Measurements from ENCODE around the gene ADAMTS17. TPM values are rescaled to one million over a fixed set of nuclear protein-coding genes. Genes with fewer than 3 reads are reported as not detected.

ADAMTS17 gene
- total and polyA plus RNA-seq, 8 donors = 4.2 to 16.4 (median 10.8) TPM

DNA sequence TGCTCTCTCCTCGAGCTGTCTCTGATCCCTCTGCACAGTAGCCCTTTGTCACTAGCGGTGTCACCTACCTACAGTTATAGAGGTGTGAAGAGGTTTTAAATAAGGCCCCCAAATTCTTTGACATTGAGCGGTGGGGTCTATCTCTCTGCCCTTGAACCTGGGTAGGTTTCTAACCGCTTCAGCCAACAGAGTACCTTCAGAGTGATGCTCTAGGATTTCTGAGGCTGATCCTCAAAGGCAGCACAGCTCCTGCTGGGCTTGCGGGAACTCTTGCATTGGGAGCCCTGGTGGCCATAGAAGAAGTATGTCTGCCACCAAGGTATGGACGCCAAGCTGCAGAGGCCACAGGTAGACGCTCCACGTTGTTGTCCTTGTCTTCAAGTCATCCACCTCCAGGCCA lies 35.7 kb downstream of the ADAMTS17 start:
- Histone ChIP-seq H3K9me3 (no peaks in the 10 kb centered on the region), H3K27me3 (no peaks in the 10 kb centered on the region), H3K4me1 (no peaks in the 10 kb centered on the region), H3K36me3 (no peaks in the 10 kb centered on the region), H3K27ac (no peak overlapping the region), H3K4me3 (no peak overlapping the region)
- TF ChIP-seq, protein P1, sequence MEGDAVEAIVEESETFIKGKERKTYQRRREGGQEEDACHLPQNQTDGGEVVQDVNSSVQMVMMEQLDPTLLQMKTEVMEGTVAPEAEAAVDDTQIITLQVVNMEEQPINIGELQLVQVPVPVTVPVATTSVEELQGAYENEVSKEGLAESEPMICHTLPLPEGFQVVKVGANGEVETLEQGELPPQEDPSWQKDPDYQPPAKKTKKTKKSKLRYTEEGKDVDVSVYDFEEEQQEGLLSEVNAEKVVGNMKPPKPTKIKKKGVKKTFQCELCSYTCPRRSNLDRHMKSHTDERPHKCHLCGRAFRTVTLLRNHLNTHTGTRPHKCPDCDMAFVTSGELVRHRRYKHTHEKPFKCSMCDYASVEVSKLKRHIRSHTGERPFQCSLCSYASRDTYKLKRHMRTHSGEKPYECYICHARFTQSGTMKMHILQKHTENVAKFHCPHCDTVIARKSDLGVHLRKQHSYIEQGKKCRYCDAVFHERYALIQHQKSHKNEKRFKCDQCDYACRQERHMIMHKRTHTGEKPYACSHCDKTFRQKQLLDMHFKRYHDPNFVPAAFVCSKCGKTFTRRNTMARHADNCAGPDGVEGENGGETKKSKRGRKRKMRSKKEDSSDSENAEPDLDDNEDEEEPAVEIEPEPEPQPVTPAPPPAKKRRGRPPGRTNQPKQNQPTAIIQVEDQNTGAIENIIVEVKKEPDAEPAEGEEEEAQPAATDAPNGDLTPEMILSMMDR (IDR thresholded peaks at IDR 0.05) = no peak
- intact Hi-C loops (cut with DNase I) = no loop called here
- no peak for DNase-seq
- WGBS, 2 donors = 96 to 98% methylated on average over 8 of the region's 8 CpGs
- no peak for ATAC-seq
- FAIRE-seq = no peak

DNA sequence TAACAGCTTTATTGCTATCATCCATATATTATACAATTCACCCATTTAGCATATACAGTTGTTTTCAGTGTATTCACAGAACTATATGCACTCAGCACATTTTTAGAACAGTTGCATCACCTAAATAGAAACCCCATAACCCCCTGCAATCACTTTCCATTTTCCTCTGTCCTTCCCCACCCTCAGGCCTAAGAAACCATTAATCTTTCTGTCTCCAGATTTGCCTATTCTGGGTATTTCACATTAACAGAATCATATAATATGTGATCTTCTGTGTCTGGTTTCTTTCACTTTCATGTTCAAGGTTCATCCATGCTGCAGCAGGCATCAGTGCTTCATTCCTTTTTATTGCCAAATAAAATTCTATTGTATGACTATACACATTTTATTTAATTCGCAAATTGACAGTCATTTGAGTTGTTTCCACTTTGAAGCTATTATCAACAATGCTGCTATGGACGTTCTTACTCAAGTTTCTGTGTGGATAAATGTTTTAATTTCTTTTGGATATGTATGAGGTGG lies 39.8 kb downstream of the ADAMTS17 start:
- no peak for DNase-seq
- Histone ChIP-seq H3K4me1 (no peaks in the 10 kb centered on the region), H3K36me3 (no peaks in the 10 kb centered on the region), H3K4me3 (no peak overlapping the region), H3K27ac (no peak overlapping the region), H3K9me3 (no peaks in the 10 kb centered on the region), H3K27me3 (no peaks in the 10 kb centered on the region)
- TF ChIP-seq, protein P1 (IDR thresholded peaks at IDR 0.05) = no peak
- WGBS, 2 donors = 91 to 92% methylated on average over 2 of the region's 2 CpGs
- intact Hi-C loops (cut with DNase I) = no loop called here
- no peak for ATAC-seq
- FAIRE-seq = no peak

DNA sequence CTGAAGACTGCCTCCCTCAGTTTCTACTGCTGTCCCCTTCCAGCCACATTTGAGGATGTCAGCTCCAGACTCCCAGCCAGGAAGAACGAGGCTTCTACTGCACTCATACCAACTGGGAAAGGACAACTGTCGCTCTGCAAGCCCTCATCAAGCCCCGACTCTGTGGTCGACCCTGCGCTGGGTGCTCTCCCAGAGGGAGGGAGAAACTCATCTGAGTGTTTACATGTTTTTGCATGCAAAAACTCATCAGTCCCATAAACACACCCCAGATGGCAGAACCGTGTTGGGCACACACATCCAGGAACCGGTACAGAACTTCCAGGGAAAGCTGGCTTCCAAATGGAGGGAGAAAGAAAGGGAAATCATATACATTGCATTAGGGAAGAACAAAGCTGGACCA lies 43.5 kb downstream of the ADAMTS17 start:
- no peak for ATAC-seq
- no peak for DNase-seq
- TF ChIP-seq, protein P1 (IDR thresholded peaks at IDR 0.05) = no peak
- Histone ChIP-seq H3K36me3 (no peaks in the 10 kb centered on the region), H3K27me3 (no peaks in the 10 kb centered on the region), H3K4me3 (no peak overlapping the region), H3K9me3 (no peaks in the 10 kb centered on the region), H3K27ac (no peak overlapping the region), H3K4me1 (no peaks in the 10 kb centered on the region)
- FAIRE-seq = no peak
- intact Hi-C loops (cut with DNase I) = no loop called here
- 90 to 96% methylated on average over 7 of the region's 7 CpGs for WGBS, 2 donors

DNA sequence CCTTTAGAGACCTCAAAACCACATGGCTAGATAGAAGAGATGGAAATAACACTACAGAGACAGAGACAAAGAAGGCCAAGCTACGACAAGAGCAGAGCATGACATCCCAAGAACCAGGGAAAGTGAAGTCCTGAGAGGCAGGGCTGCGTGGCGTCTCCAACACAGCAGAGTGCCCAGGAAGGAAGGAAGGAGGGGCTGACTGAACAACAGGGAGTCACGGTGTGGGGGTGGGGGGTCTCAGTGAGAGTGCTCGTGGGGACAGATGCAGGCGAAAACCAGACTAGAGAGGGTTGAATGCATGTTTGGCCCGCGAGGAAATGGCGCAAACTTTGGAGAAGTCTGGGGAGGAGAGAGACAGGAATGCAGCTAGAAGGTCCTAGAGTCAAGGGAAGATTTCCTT lies 44.0 kb downstream of the ADAMTS17 start:
- H3K27ac ChIP-seq = no peak overlapping the region
- intact Hi-C loops (cut with DNase I) = no loop called here
- TF ChIP-seq, protein P1 (IDR thresholded peaks at IDR 0.05) = no peak
- H3K9me3 ChIP-seq = no peaks in the 10 kb centered on the region
- FAIRE-seq = no peak
- H3K4me3 ChIP-seq = no peak overlapping the region
- H3K4me1 ChIP-seq = no peaks in the 10 kb centered on the region
- no peaks in the 10 kb centered on the region for H3K27me3 ChIP-seq
- WGBS, 2 donors = 88 to 91% methylated on average over 9 of the region's 9 CpGs
- no peaks in the 10 kb centered on the region for H3K36me3 ChIP-seq
- ATAC-seq = no peak
- DNase-seq = no peak

DNA sequence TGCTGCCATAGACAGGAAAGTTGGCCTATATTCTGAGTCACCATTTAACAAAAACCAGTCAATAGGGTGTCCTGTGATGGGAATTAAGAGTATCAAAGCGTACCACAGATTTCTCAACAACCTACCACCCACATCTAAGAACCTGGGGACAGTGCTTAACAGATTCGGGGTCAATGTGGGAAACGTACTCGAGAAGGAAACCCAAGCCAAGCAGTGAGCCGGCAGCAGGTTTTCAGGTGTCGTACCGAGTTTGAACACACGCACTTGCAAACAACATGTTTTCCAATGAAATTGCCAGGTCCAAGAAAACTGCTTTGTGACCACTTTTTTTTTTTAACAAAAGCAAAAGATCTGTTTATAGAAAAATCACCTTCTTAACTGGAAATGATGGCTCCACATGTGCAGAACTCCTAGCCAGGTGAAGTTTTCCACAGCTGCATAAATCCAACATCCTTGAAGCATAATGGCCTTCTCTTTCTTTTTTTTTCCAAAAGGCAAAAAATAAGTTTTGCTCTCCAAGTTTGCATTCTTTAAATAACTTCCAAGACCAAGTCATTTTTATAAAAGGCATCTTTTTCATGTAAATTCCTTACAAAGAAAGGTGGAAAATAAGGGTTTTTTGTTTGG lies 45.7 kb downstream of the ADAMTS17 start:
- FAIRE-seq = no peak
- H3K4me1 ChIP-seq = no peaks in the 10 kb centered on the region
- no peak for DNase-seq
- intact Hi-C loops (cut with DNase I) = no loop called here
- no peak for ATAC-seq
- H3K27me3 ChIP-seq = no peaks in the 10 kb centered on the region
- TF ChIP-seq, protein P1 (IDR thresholded peaks at IDR 0.05) = no peak
- WGBS, 2 donors = 96 to 97% methylated on average over 8 of the region's 8 CpGs
- H3K27ac ChIP-seq = no peak overlapping the region
- no peaks in the 10 kb centered on the region for H3K9me3 ChIP-seq
- no peaks in the 10 kb centered on the region for H3K36me3 ChIP-seq
- H3K4me3 ChIP-seq = no peak overlapping the region
